22Rv1 (cell line): ENCODE data around the gene EVA1A.

Source experiments
- ZFX ChIP-seq: fragments of 450-650 bp; IDR thresholded peaks from 2 replicates; pipeline ENCODE4 v1.6.1; 2017; ENCODE audit warnings: antibody characterized with exemption, borderline replicate concordance
- TF ChIP-seq, protein P1 (sequence below): fragments of 450-650 bp; IDR thresholded peaks from 2 replicates; pipeline ENCODE4 v1.5.1; 2017; ENCODE audit warnings: mild to moderate bottlenecking

DNA sequence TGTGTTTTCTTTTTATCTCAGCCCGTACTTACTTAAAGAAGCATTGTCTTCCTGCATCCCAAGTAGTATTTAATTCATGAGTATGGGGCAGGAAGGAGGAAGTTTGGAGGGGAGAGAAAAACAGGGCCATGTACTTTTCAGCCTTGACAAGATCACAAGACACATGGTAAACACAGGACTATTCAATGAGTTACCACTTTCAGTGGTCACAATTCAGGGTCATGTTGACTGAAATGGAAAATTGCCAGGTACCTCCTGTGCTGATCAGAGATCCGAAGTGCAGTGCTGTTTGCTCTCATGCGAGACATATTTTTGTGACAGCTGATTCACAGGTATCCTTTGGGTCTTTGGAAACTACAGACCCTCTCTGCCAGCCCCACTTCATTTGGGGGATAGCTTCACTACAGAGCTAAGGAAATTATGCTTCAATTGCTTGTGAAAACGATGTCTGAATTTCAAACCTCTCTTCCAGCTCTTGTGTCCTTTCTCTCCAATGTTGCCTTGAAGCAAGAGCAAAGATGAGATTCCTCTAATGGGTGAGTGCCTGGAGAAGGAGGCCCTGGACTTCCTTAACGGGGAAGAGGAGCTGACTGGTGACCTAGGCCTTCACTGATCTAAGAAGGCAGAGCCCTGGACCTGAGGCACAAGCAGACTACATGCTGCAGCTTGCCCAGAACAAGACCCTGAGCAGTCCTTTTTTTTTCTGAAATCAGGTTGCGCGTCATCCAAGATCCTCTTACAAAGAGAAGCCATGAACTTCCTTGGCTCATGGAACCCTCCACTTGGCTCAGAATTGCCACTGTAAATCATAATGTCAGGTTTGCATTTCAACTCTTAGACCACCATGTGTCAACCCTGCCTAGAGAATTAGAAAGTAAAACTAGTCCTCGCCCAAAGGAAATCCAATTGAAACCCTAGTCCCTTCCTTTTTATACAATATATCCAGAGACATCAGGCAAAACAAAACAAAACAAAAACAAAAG lies 44.1 kb downstream of the EVA1A start:
- TF ChIP-seq, protein P1, sequence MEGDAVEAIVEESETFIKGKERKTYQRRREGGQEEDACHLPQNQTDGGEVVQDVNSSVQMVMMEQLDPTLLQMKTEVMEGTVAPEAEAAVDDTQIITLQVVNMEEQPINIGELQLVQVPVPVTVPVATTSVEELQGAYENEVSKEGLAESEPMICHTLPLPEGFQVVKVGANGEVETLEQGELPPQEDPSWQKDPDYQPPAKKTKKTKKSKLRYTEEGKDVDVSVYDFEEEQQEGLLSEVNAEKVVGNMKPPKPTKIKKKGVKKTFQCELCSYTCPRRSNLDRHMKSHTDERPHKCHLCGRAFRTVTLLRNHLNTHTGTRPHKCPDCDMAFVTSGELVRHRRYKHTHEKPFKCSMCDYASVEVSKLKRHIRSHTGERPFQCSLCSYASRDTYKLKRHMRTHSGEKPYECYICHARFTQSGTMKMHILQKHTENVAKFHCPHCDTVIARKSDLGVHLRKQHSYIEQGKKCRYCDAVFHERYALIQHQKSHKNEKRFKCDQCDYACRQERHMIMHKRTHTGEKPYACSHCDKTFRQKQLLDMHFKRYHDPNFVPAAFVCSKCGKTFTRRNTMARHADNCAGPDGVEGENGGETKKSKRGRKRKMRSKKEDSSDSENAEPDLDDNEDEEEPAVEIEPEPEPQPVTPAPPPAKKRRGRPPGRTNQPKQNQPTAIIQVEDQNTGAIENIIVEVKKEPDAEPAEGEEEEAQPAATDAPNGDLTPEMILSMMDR, result no peak
- no peak for TF ChIP-seq ZFX
